HL-60 (cell line): ENCODE results near the gene IRX6.

Experiments
- POLR2AphosphoS5 ChIP-seq: IDR thresholded peaks from 2 replicates; pipeline ENCODE4 v1.6.1; 2012; ENCODE audit warnings: low read depth
- TF ChIP-seq, protein P1 (sequence below): IDR thresholded peaks from one replicate; pipeline ENCODE4 v1.5.1; 2011; ENCODE audit warnings: low read length, control low read depth, inconsistent platforms; ENCODE audit not compliant: insufficient read depth

DNA sequence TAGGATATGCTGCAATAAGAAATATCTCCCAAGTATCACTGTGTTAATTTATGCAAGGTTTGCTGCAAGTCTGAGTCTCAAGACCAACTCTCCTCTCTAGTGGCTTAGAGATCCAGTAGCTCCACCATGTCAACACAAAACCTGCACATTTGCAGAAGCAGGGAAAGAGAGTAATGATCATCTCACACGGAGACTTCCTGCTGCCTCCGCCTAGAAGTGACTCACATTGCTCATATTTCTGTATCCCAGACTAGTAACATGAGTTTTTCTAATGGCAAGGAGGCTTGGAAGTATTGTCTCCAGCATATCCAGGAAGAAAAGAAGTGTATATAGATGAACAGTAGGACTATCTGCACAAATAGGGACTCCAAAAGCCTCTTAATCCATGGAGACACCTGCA, 15.0 kb upstream of the IRX6 start:
- TF ChIP-seq, protein P1, sequence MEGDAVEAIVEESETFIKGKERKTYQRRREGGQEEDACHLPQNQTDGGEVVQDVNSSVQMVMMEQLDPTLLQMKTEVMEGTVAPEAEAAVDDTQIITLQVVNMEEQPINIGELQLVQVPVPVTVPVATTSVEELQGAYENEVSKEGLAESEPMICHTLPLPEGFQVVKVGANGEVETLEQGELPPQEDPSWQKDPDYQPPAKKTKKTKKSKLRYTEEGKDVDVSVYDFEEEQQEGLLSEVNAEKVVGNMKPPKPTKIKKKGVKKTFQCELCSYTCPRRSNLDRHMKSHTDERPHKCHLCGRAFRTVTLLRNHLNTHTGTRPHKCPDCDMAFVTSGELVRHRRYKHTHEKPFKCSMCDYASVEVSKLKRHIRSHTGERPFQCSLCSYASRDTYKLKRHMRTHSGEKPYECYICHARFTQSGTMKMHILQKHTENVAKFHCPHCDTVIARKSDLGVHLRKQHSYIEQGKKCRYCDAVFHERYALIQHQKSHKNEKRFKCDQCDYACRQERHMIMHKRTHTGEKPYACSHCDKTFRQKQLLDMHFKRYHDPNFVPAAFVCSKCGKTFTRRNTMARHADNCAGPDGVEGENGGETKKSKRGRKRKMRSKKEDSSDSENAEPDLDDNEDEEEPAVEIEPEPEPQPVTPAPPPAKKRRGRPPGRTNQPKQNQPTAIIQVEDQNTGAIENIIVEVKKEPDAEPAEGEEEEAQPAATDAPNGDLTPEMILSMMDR = no peak
- TF ChIP-seq POLR2AphosphoS5 = no peak
